Mammary epithelial cell (primary cell): ENCODE measurements around the gene UBR4.

Source experiments
- EZH2 ChIP-seq: IDR thresholded peaks from 2 replicates; pipeline ENCODE4 v1.6.1; 2012; ENCODE audit warnings: low read length, inconsistent platforms, borderline replicate concordance
- TF ChIP-seq, protein P1 (sequence below), 2 donors: IDR thresholded peaks in 1 of 2; conservative IDR thresholded peaks in 1 of 2; 2 replicates each; pipeline ENCODE4 v1.5.1; 2011 to 2012; ENCODE audit warnings: inconsistent platforms in 2 of 2, low read length in 2 of 2, mild to moderate bottlenecking in 2 of 2, control low read depth in 1 of 2, low read depth in 1 of 2; ENCODE audit not compliant: insufficient read depth in 1 of 2; ENCODE audit errors: extremely low read depth in 1 of 2

DNA sequence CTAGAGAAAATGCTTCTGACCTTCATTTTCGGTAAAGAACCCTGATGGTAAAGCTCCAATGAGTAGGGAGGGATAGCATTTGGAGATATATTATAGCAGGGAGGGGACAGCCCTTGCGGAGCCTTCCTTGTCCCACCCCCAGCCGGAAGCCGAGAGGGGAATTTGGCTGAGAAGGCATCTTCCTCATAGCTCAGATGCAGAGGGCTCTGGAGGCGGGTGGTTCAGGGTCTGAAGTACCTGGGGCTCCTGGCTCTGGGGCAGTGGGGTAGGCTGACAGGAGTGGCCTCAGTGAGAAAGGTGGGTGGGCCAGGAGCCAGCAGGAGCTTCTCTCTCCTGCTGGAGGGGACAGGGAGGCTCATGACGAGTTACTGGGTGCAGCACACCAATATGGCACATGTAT lies 165.6 kb downstream of the UBR4 start:
- TF ChIP-seq, protein P1, sequence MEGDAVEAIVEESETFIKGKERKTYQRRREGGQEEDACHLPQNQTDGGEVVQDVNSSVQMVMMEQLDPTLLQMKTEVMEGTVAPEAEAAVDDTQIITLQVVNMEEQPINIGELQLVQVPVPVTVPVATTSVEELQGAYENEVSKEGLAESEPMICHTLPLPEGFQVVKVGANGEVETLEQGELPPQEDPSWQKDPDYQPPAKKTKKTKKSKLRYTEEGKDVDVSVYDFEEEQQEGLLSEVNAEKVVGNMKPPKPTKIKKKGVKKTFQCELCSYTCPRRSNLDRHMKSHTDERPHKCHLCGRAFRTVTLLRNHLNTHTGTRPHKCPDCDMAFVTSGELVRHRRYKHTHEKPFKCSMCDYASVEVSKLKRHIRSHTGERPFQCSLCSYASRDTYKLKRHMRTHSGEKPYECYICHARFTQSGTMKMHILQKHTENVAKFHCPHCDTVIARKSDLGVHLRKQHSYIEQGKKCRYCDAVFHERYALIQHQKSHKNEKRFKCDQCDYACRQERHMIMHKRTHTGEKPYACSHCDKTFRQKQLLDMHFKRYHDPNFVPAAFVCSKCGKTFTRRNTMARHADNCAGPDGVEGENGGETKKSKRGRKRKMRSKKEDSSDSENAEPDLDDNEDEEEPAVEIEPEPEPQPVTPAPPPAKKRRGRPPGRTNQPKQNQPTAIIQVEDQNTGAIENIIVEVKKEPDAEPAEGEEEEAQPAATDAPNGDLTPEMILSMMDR (conservative IDR thresholded peaks at IDR 0.05 in 1 of 2, IDR thresholded peaks at IDR 0.05 in 1 of 2; ENCODE audit: extremely low read depth in 1 of 2, insufficient read depth in 1 of 2, low read depth in 1 of 2, low read length in 2 of 2) = no peak
- no peak for TF ChIP-seq EZH2
